ENCODE data around the gene UBASH3A. TPM values are rescaled to one million over a fixed set of nuclear protein-coding genes. Genes with fewer than 3 reads are reported as not detected.

Gene UBASH3A
- total RNA-seq, 1 donor from 2014 or later = not detected

- no peak overlapping the region for H3K4me3 Mint-ChIP-seq
- H3K9me3 Mint-ChIP-seq = no peaks in the 10 kb centered on the region
Measured at GRCh38 chr21:42375506-42375905, 28.2 kb upstream of the UBASH3A start.

GRCh38 chr21:42375966-42376337 is 27.8 kb upstream of the UBASH3A start:
- Mint-ChIP-seq H3K36me3 (no peaks in the 10 kb centered on the region), H3K27ac (no peak overlapping the region), H3K4me1 (ENCODE audit: unreplicated experiment) (no peaks in the 10 kb centered on the region), H3K9me3 (no peaks in the 10 kb centered on the region), H3K27me3 (peaks cover 8% of the 10 kb centered on the region), H3K4me3 (no peak overlapping the region)
- DNase-seq (ENCODE audit: extremely low spot score, unreplicated experiment) = no peak
- TF ChIP-seq CTCF (conservative IDR thresholded peaks at IDR 0.05) = no peak

More at GRCh38 chr21:42375506-42375905, 28.2 kb upstream of the UBASH3A start:
- Mint-ChIP-seq H3K27me3 (peaks cover 12% of the 10 kb centered on the region), H3K27ac (no peak overlapping the region), H3K4me1 (ENCODE audit: unreplicated experiment) (no peaks in the 10 kb centered on the region), H3K36me3 (no peaks in the 10 kb centered on the region)
- no peak for DNase-seq (ENCODE audit: extremely low spot score, unreplicated experiment)
- TF ChIP-seq CTCF (conservative IDR thresholded peaks at IDR 0.05) = no peak

GRCh38 chr21:42376338-42376982 is 27.2 kb upstream of the UBASH3A start:
- Mint-ChIP-seq H3K36me3 (no peaks in the 10 kb centered on the region), H3K9me3 (no peaks in the 10 kb centered on the region), H3K27me3 (peaks cover 5% of the 10 kb centered on the region), H3K4me1 (ENCODE audit: unreplicated experiment) (no peaks in the 10 kb centered on the region), H3K27ac (no peak overlapping the region), H3K4me3 (no peak overlapping the region)
- no peak for TF ChIP-seq CTCF (conservative IDR thresholded peaks at IDR 0.05)
- DNase-seq (ENCODE audit: extremely low spot score, unreplicated experiment) = no peak

GRCh38 chr21:42377211-42377950 is 26.3 kb upstream of the UBASH3A start:
- no peaks in the 10 kb centered on the region for H3K4me1 Mint-ChIP-seq (ENCODE audit: unreplicated experiment)
- no peak overlapping the region for H3K27ac Mint-ChIP-seq
- TF ChIP-seq CTCF (conservative IDR thresholded peaks at IDR 0.05) = no peak
- H3K4me3 Mint-ChIP-seq = no peak overlapping the region
- peaks cover 3% of the 10 kb centered on the region for H3K9me3 Mint-ChIP-seq
- H3K36me3 Mint-ChIP-seq = no peaks in the 10 kb centered on the region
- no peak for DNase-seq (ENCODE audit: extremely low spot score, unreplicated experiment)
- H3K27me3 Mint-ChIP-seq = peaks cover 5% of the 10 kb centered on the region

- TF ChIP-seq CTCF (conservative IDR thresholded peaks at IDR 0.05) = no peak
- Mint-ChIP-seq H3K27ac (no peak overlapping the region), H3K36me3 (no peaks in the 10 kb centered on the region)
Measured at GRCh38 chr21:42377951-42378340, 25.8 kb upstream of the UBASH3A start.

More at GRCh38 chr21:42377951-42378340, 25.8 kb upstream of the UBASH3A start:
- no peak overlapping the region for H3K4me3 Mint-ChIP-seq
- no peak for DNase-seq (ENCODE audit: extremely low spot score, unreplicated experiment)
- no peaks in the 10 kb centered on the region for H3K4me1 Mint-ChIP-seq (ENCODE audit: unreplicated experiment)
- peaks cover 3% of the 10 kb centered on the region for H3K9me3 Mint-ChIP-seq
- peaks cover 5% of the 10 kb centered on the region for H3K27me3 Mint-ChIP-seq
